Activated naive CD8-positive, alpha-beta T cell treated with anti-CD3 and anti-CD28 coated beads for 36 hours (primary cell): ENCODE data around the gene PTPRF. TPM values are rescaled to one million over a fixed set of nuclear protein-coding genes. Genes with fewer than 3 reads are reported as not detected.

Source experiments
- DNase-seq: peaks from one replicate; pipeline ENCODE4 v3.0.0; 2021
- H3K27ac Mint-ChIP-seq: one replicate; pipeline ENCODE4 v1.8.0; 2022; ENCODE audit warnings: mild to moderate bottlenecking, moderate library complexity, mixed read lengths
- H3K27me3 Mint-ChIP-seq: one replicate; pipeline ENCODE4 v1.8.0; 2022; ENCODE audit warnings: mild to moderate bottlenecking, mixed read lengths
- H3K36me3 Mint-ChIP-seq: one replicate; pipeline ENCODE4 v1.8.0; 2021; ENCODE audit warnings: mild to moderate bottlenecking, mixed read lengths
- H3K4me1 Mint-ChIP-seq: one replicate; pipeline ENCODE4 v1.8.0; 2021; ENCODE audit warnings: mixed read lengths
- H3K4me3 Mint-ChIP-seq: one replicate; pipeline ENCODE4 v1.8.0; 2022; ENCODE audit warnings: mild to moderate bottlenecking, moderate library complexity, mixed read lengths
- H3K9me3 Mint-ChIP-seq: one replicate; pipeline ENCODE4 v1.8.0; 2022; ENCODE audit warnings: mixed read lengths
- total RNA-seq, 2 experiments: library from RNA; stranded (reverse); gene quantifications; one replicate each; pipeline ENCODE4 v1.2.3, GENCODE V29; 2021

The PTPRF gene
- total RNA-seq, 2 experiments from 2014 or later: 3.1 to 3.6 TPM

DNA sequence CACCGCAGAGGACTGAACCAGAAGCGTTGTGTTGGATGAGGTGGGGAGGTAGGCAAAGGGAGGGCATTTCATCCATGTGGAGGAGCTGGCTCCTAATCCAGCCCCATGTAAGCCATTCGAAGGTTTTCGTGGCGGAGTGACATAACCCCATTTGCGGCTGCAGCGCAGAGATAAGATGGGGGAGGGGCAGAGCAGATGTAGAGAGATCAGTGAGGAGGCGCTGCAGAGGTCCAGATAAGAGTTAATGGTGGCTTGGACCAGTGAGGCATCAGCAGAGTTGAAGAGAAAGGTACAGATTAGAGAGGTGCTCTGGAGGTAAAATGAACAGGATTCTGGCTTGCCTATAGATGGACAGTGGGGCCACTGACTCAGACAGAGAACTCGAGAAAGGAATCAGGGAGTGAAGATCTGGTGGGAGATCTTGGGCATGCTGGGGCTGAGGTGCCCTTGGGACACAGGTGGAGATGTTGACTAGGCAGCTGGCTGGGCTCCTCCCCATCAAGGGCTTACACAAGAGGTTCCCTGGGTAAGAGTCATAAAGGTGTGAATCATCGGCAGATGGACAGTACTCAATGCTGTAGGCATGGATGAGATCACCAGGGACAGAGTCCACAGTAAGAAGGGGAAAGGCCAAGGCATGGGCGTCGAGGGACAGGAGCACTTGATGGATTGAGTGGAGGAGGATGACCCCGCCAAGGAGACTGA lies 7.8 kb upstream of the PTPRF start:
- Mint-ChIP-seq H3K27me3 (peaks cover 34% of the 10 kb centered on the region), H3K36me3 (no peaks in the 10 kb centered on the region), H3K27ac (no peak overlapping the region), H3K4me1 (no peaks in the 10 kb centered on the region), H3K4me3 (no peak overlapping the region), H3K9me3 (no peaks in the 10 kb centered on the region)
- DNase-seq: no peak

- H3K27ac Mint-ChIP-seq: no peak overlapping the region
- H3K4me1 Mint-ChIP-seq: peaks cover 6% of the 10 kb centered on the region
- H3K4me3 Mint-ChIP-seq: no peak overlapping the region
- H3K36me3 Mint-ChIP-seq: no peaks in the 10 kb centered on the region
- DNase-seq: no peak
- peaks cover 38% of the 10 kb centered on the region for H3K27me3 Mint-ChIP-seq
- no peaks in the 10 kb centered on the region for H3K9me3 Mint-ChIP-seq
Measured at GRCh38 chr1:43524804-43525203, 5.9 kb upstream of the PTPRF start.

DNA sequence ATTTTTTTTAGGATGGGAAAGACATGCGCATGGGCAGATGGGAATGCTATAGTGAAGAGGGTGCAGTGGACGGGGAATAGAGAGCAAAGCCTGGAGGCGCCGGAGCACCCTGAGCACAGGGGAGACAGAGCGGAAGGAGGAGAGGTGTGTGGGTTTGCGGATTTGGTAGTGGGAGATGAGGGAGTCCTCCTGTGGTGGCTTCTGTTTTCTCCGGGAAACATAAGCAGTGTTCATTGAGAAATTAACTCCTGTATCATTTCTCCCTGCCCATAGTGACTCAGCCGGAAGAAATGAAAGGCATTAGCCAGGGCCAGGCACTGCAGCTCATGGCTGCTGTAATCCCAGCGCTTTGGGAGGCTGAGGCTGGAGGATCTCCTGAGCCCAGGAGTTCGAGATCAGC lies 4.7 kb upstream of the PTPRF start:
- no peak overlapping the region for H3K27ac Mint-ChIP-seq
- H3K36me3 Mint-ChIP-seq: no peaks in the 10 kb centered on the region
- H3K27me3 Mint-ChIP-seq: peaks cover 40% of the 10 kb centered on the region
- H3K4me1 Mint-ChIP-seq: peaks cover 14% of the 10 kb centered on the region
- H3K9me3 Mint-ChIP-seq: no peaks in the 10 kb centered on the region
- DNase-seq: no peak
- H3K4me3 Mint-ChIP-seq: no peak overlapping the region

- Mint-ChIP-seq H3K9me3 (no peaks in the 10 kb centered on the region), H3K27ac (no peak overlapping the region), H3K36me3 (no peaks in the 10 kb centered on the region), H3K4me1 (peaks cover 16% of the 10 kb centered on the region), H3K27me3 (peaks cover 40% of the 10 kb centered on the region), H3K4me3 (no peak overlapping the region)
- DNase-seq: no peak
Measured at GRCh38 chr1:43527111-43527878, 3.4 kb upstream of the PTPRF start.

DNA sequence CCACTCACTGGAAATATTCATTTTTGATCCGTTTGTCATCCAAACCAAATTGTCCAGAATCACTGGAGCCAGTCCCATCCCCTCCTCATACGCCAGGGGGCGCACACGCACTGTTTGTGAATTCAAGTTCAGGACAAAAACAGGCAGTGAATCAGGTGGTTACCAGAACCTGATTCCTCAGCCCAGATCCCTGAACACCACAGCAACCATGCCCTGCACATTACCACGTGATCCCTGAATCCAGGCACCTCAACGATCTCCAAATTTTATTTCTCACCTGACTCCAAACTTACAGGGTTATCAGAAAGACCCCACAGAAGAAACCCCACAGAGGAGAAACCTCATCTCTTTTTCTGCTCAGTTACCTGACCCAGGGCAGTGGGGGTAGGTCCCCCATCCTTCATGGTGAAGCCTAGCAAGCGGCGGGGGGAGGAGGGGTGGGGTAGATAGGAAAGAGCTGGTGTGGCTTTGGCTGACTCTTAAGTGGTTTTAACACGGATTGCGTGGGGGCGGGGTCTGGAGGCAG lies 1.4 kb upstream of the PTPRF start:
- peaks cover 40% of the 10 kb centered on the region for H3K27me3 Mint-ChIP-seq
- no peak overlapping the region for H3K27ac Mint-ChIP-seq
- peaks cover 16% of the 10 kb centered on the region for H3K4me1 Mint-ChIP-seq
- no peaks in the 10 kb centered on the region for H3K36me3 Mint-ChIP-seq
- no peaks in the 10 kb centered on the region for H3K9me3 Mint-ChIP-seq
- no peak overlapping the region for H3K4me3 Mint-ChIP-seq
- DNase-seq: peak; percentile 73

DNA sequence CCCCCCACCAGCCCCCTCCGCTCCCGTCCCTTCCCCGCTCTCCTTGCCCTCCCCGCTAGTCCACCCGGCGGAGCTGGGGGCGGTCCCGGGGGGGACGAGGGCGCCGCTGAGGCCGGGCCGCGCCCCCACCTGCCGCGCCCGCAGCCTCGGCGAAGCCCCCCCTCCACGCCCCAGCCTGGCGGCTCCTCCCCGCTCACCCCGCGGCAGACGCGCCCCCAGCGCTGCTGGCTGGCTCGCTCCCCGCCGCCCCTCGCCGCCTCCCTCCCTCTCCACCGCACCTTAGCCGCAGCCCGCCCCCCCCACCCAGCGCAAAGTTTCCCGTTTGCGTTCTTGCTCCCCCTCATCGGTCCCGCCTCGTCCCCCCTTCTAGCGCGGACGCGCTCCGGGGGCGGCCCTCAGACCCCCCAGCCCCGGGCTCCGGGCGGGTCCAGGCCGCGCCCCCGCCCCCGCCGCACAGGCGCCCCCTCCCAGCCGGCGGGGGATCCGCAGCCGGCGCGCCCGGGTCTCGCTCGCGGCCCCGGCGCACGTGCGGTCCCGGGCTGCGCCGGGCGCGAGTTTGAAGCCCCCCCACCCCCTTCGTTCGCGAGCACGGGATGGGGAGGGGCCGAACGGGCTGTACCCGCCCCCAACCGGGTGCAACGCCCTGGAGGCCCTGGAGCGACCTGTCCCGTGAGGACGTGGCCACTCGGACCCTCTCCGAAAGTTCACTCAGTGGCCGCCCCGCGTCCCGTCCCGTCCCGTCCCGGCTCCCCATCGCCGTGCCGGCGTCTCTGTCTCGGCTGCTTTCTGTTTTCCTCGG lies 623 bp downstream of the PTPRF start:
- Mint-ChIP-seq H3K4me3 (peak overlapping the region; percentile 82), H3K36me3 (no peaks in the 10 kb centered on the region), H3K27ac (no peak overlapping the region), H3K27me3 (peaks cover 40% of the 10 kb centered on the region), H3K4me1 (peaks cover 16% of the 10 kb centered on the region), H3K9me3 (no peaks in the 10 kb centered on the region)
- DNase-seq: peak; percentile 29

- H3K4me1 Mint-ChIP-seq: peaks cover 16% of the 10 kb centered on the region
- H3K4me3 Mint-ChIP-seq: peak overlapping the region; percentile 82
- H3K27me3 Mint-ChIP-seq: peaks cover 40% of the 10 kb centered on the region
- no peak for DNase-seq
- H3K9me3 Mint-ChIP-seq: no peaks in the 10 kb centered on the region
- H3K27ac Mint-ChIP-seq: no peak overlapping the region
- no peaks in the 10 kb centered on the region for H3K36me3 Mint-ChIP-seq
Measured at GRCh38 chr1:43531906-43532584, 1.4 kb downstream of the PTPRF start.

- no peaks in the 10 kb centered on the region for H3K36me3 Mint-ChIP-seq
- peaks cover 16% of the 10 kb centered on the region for H3K4me1 Mint-ChIP-seq
- H3K27ac Mint-ChIP-seq: no peak overlapping the region
- H3K9me3 Mint-ChIP-seq: no peaks in the 10 kb centered on the region
- peak overlapping the region; percentile 46 for H3K4me3 Mint-ChIP-seq
- peaks cover 40% of the 10 kb centered on the region for H3K27me3 Mint-ChIP-seq
- no peak for DNase-seq
Measured at GRCh38 chr1:43532716-43533115, 2.0 kb downstream of the PTPRF start.

DNA sequence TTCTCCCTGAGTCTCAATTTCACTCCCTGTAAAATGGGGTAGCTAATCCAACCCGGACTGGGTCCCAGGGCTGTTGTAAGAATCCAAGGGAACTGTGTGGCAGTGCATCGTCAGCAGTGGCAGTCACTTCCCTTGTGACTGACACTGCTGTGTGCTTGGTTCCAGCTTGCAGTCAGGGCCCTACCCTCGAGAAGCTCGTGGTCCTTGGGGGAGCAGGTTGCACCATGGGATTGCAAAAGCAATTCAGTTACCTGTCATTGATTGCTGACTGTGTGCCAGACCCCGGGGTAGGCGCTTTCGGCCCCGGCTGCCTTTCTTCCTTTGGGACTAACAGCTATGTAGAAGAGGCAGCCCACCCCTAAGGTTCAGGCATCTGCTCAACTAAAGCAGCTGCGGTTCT lies 2.9 kb downstream of the PTPRF start:
- H3K36me3 Mint-ChIP-seq: no peaks in the 10 kb centered on the region
- H3K9me3 Mint-ChIP-seq: no peaks in the 10 kb centered on the region
- H3K27ac Mint-ChIP-seq: no peak overlapping the region
- H3K27me3 Mint-ChIP-seq: peaks cover 37% of the 10 kb centered on the region
- H3K4me1 Mint-ChIP-seq: peaks cover 19% of the 10 kb centered on the region
- H3K4me3 Mint-ChIP-seq: no peak overlapping the region
- no peak for DNase-seq

DNA sequence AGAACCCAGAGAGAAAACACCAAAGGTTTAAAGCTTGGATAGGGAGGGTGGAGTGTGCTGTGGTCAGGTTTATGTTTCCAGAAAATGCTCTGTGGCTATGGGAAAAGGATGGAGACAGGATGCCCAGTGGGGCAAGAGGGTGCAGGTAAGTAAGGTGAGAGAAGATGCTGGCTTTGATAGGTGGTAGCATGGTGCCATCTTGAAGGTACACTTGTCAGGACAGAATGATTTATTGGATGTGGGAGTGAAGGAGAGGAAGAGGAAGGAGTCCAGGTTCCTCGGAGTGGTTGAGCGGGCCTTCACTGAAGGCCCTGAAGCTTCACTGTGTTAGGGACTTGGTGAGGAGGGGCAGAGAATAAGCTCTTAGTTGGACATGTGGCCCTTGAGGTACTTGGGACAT lies 3.6 kb downstream of the PTPRF start:
- H3K27me3 Mint-ChIP-seq: peaks cover 31% of the 10 kb centered on the region
- H3K9me3 Mint-ChIP-seq: no peaks in the 10 kb centered on the region
- no peaks in the 10 kb centered on the region for H3K36me3 Mint-ChIP-seq
- H3K27ac Mint-ChIP-seq: no peak overlapping the region
- H3K4me3 Mint-ChIP-seq: no peak overlapping the region
- no peak for DNase-seq
- peaks cover 25% of the 10 kb centered on the region for H3K4me1 Mint-ChIP-seq

- Mint-ChIP-seq H3K36me3 (no peaks in the 10 kb centered on the region), H3K4me1 (peaks cover 14% of the 10 kb centered on the region), H3K9me3 (no peaks in the 10 kb centered on the region), H3K27me3 (peaks cover 16% of the 10 kb centered on the region), H3K4me3 (no peak overlapping the region), H3K27ac (no peak overlapping the region)
- no peak for DNase-seq
Measured at GRCh38 chr1:43536196-43536863, 5.6 kb downstream of the PTPRF start.

DNA sequence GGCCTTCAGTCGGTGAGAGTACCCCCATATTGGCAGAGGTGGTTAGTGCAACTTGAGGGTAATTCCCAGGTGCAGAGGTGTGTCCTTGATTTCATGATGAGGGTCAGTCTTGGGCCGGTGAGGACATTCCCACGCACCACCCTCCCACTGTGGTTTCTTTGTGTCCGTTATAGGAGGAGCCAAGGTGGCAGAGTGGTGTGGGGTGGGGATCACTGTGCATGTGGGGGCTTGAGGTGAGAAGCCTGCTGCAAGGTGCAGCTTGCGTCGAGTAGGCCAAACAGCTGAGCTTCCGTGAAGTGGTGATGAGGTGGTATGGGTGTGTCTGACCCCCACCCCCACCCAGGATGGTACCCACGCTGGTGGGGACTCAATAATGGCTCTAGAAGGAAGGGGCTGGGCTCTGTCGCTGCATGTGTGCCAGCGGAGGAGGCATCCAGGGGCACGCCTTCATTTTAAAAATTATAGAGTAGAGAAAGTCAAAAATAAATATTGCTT lies 6.2 kb downstream of the PTPRF start:
- Mint-ChIP-seq H3K36me3 (no peaks in the 10 kb centered on the region), H3K9me3 (no peaks in the 10 kb centered on the region), H3K27me3 (peaks cover 12% of the 10 kb centered on the region), H3K27ac (no peak overlapping the region), H3K4me3 (no peak overlapping the region), H3K4me1 (peaks cover 12% of the 10 kb centered on the region)
- no peak for DNase-seq

DNA sequence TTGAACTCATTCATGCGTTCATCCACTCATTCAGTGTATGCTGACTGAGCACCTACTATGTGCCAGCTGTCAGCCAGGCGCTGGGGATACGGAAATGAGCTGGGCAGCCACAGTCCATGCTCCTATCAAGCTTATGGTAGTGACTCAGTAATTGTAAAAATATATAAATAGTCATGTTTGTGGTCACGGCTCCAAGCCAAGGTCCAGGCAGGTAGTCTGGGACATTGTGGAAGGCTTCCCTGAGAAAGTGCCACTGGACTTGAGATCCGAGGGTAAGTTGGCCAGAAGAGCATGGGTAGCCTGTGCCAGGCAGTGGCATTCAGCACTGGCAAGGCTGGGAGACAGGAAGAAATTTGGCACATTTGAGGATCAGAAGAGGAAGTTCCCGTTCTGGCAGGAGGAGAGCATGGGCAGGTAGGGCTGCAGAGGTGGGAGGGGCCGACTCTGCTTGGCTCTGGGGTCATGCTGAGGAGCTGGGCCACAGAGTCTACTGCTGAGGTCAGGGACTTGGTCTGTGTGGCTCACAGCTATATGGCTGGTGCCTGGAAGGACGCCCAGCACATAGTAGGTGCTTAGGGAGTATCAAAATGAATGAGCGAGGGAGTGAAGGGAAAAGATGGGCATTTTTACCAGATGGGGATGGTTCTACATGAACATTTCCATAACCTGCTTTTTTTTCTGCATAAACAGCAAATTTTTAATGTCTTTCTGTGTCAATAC lies 6.9 kb downstream of the PTPRF start:
- DNase-seq: no peak
- H3K4me1 Mint-ChIP-seq: peaks cover 12% of the 10 kb centered on the region
- H3K36me3 Mint-ChIP-seq: no peaks in the 10 kb centered on the region
- H3K27ac Mint-ChIP-seq: no peak overlapping the region
- H3K27me3 Mint-ChIP-seq: peaks cover 5% of the 10 kb centered on the region
- H3K4me3 Mint-ChIP-seq: no peak overlapping the region
- no peaks in the 10 kb centered on the region for H3K9me3 Mint-ChIP-seq

DNA sequence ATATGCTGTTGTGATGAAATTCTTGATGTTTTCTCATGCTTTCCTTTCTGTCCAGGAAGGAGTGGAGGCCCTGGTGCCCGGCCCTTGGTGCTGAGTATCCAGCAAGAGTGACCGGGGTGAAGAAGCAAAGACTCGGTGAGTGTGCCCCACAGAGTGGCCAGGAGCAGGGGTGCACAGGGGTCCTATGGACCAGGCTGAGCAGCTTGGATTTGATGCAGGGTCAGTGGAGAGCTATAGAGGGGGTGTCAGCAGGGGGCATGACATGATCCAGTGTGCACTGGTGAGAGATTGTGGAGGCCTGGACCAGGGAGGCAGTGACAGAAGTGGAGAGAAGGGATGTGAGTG lies 7.4 kb downstream of the PTPRF start:
- Mint-ChIP-seq H3K36me3 (no peaks in the 10 kb centered on the region), H3K9me3 (no peaks in the 10 kb centered on the region), H3K27me3 (peaks cover under 1% of the 10 kb centered on the region), H3K27ac (no peak overlapping the region), H3K4me1 (peaks cover 12% of the 10 kb centered on the region), H3K4me3 (no peak overlapping the region)
- no peak for DNase-seq
